ENCODE measurements around the gene CHML.

CHML gene

DNA sequence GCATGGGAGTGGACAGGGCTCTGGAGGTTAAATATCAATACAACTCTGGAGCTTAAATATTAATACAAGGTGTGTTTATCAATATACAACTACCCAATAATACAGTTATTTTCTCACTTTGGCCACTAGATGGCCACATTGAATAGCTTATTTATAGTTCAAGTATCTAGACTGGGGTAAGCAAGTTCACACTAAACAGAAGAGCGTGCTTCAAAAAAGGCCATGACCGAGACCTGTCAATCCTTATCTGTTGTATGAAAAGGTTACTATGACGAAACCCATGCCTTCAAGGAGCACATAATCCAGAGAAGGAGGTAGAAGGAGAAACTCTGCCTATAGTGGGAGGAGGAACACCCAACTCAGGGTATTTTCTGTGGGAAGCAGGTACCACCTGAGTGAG is 29.1 kb downstream of the CHML start:
- Histone ChIP-seq H3K9ac (ENCODE audit: low read length in 5 of 5) (no peak overlapping the region), H3K4me1 (ENCODE audit: control insufficient read depth in 5 of 5, insufficient read depth in 5 of 5, low read length in 5 of 5) (peaks cover 0 to 5% (median 3%) of the 10 kb centered on the region in 5 donors), H3K4me3 (ENCODE audit: low read depth in 1 of 5, low read length in 5 of 5) (no peak overlapping the region), H3K27ac (ENCODE audit: low read depth, low read length) (no peak overlapping the region), H3K27me3 (ENCODE audit: control insufficient read depth in 5 of 5, insufficient read depth in 4 of 5, low read length in 5 of 5) (no peaks in the 10 kb centered on the region), H3K9me3 (ENCODE audit: control insufficient read depth in 5 of 5, low read length in 5 of 5) (no peaks in the 10 kb centered on the region), H3K36me3 (ENCODE audit: control insufficient read depth in 5 of 5, insufficient read depth in 5 of 5, low read length in 5 of 5) (no peaks in the 10 kb centered on the region)

DNA sequence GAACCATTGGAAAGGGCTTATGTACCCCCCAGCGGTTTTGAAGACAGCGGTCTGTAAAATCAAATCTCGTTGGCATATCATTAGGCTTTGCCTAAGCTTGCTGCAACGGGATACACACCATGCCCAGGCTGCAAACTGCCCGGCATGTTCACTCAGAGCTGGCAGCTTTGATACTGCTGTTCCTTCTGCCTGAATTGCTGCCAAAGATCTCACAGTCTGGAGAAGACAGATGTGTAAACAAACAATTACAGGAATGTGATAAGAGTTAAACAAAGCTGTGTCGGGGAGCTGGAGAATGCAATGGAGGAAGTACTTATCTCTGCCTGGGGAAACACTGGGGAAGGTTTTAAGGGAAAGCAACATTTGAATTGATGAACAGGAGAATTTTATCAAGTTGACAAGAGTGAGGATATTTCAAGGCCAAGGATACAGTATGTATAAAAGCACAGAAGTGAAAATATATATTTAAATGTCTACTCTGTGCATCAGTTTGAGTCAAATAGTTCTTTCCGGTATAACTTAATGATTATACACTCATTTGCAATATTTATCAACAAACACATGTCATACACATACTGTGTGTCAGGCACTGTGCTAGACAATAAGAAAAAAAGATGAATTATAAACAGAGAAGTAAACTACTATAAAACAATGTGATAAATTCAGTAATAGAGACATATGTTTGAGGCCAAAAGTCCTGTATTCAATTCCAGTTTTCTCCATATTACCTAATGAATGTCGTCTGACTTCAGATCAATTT is 29.9 kb downstream of the CHML start:
- Histone ChIP-seq H3K36me3 (ENCODE audit: control insufficient read depth in 5 of 5, insufficient read depth in 5 of 5, low read length in 5 of 5) (no peaks in the 10 kb centered on the region), H3K27me3 (ENCODE audit: control insufficient read depth in 5 of 5, insufficient read depth in 4 of 5, low read length in 5 of 5) (no peaks in the 10 kb centered on the region), H3K4me3 (ENCODE audit: low read depth in 1 of 5, low read length in 5 of 5) (no peak overlapping the region), H3K9ac (ENCODE audit: low read length in 5 of 5) (no peak overlapping the region), H3K9me3 (ENCODE audit: control insufficient read depth in 5 of 5, low read length in 5 of 5) (no peaks in the 10 kb centered on the region), H3K4me1 (ENCODE audit: control insufficient read depth in 5 of 5, insufficient read depth in 5 of 5, low read length in 5 of 5) (peaks cover 0 to 5% (median 3%) of the 10 kb centered on the region in 5 donors), H3K27ac (ENCODE audit: low read depth, low read length) (no peak overlapping the region)

DNA sequence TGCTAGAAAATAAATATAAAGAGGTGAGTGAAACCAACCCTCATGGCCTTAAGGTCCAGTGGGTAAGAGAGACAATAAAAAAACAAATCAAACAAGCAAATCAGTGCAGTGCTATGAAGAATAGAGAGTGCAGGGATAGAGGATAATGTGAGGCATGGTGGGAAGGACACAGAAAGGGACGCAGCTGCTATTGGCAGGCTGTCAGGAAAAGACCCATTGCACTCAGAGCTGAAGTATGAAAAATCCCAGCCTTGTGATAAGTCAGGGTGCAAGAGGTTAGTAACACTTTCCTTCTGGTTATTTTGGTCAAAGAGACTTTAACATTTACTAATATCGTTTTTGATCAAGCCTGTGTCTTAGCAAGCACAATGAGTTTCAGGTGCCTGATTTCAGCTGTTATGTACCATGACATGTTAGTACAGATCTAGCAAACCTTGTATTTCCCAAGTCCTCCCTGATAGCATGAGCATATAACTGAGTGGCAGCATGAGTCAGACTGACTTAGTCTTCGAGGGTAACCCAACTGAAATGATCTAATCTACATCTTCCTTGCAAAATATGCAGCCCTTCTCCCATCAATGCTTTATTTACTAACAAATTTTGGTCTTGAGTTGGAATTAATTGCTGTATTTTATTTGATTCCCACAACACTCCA is 31.7 kb downstream of the CHML start:
- H3K9ac ChIP-seq (ENCODE audit: low read length in 5 of 5): no peak overlapping the region

DNA sequence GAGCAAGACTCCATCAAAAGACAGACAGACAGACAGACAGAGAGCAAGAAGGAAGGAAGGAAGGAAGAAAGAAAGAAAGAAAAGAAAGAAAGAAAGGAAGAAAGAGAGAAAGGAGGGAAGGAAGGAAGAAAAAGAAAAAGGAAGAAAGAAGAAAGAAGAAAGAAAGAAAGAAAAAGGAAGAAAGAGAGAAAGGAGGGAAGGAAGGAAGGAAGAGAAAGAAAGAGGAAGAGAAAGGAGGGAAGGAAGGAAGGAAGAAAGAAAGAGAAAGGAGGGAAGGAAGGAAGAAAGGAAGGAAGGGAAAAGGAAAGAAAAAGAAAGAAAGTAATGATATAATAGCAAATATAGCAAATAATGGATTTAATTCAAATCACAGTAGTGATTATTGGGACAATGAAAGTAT is 32.7 kb downstream of the CHML start:
- Histone ChIP-seq H3K27ac (ENCODE audit: low read depth, low read length) (no peak overlapping the region), H3K36me3 (ENCODE audit: control insufficient read depth in 5 of 5, insufficient read depth in 5 of 5, low read length in 5 of 5) (no peaks in the 10 kb centered on the region), H3K4me1 (ENCODE audit: control insufficient read depth in 5 of 5, insufficient read depth in 5 of 5, low read length in 5 of 5) (peaks cover 0 to 10% (median 3%) of the 10 kb centered on the region in 5 donors), H3K4me3 (ENCODE audit: low read depth in 1 of 5, low read length in 5 of 5) (no peak overlapping the region), H3K9me3 (ENCODE audit: control insufficient read depth in 5 of 5, low read length in 5 of 5) (no peaks in the 10 kb centered on the region), H3K27me3 (ENCODE audit: control insufficient read depth in 5 of 5, insufficient read depth in 4 of 5, low read length in 5 of 5) (no peaks in the 10 kb centered on the region), H3K9ac (ENCODE audit: low read length in 5 of 5) (no peak overlapping the region)

More for the DNA sequence above, 31.7 kb downstream of the CHML start:
- Histone ChIP-seq H3K27ac (ENCODE audit: low read depth, low read length) (no peak overlapping the region), H3K27me3 (ENCODE audit: control insufficient read depth in 5 of 5, insufficient read depth in 4 of 5, low read length in 5 of 5) (no peaks in the 10 kb centered on the region), H3K4me1 (ENCODE audit: control insufficient read depth in 5 of 5, insufficient read depth in 5 of 5, low read length in 5 of 5) (peaks cover 0 to 10% (median 3%) of the 10 kb centered on the region in 5 donors), H3K9me3 (ENCODE audit: control insufficient read depth in 5 of 5, low read length in 5 of 5) (no peaks in the 10 kb centered on the region), H3K36me3 (ENCODE audit: control insufficient read depth in 5 of 5, insufficient read depth in 5 of 5, low read length in 5 of 5) (no peaks in the 10 kb centered on the region), H3K4me3 (ENCODE audit: low read depth in 1 of 5, low read length in 5 of 5) (no peak overlapping the region)

DNA sequence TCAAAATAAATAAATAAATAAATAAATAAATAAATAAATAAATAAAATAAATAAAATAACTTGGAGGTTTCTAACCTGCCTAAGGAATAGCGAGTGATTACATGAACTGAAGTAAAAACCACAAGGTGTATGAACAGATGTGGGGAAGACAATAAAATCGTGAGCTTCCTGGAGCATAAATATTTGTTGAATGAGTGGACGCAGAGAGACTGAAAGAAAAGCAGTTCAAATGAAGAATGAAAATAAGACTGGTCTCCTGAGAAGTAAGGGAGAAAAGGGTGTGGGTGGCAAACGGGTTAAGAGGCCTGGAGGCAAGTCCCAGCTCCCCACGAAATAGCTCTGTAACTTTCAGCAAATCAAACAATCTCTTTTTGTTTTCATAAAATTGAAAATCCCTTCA is 33.6 kb downstream of the CHML start:
- H3K36me3 ChIP-seq (ENCODE audit: control insufficient read depth in 5 of 5, insufficient read depth in 5 of 5, low read length in 5 of 5): no peaks in the 10 kb centered on the region
- H3K9ac ChIP-seq (ENCODE audit: low read length in 5 of 5): no peak overlapping the region
- no peak overlapping the region for H3K27ac ChIP-seq (ENCODE audit: low read depth, low read length)
- H3K4me3 ChIP-seq (ENCODE audit: low read depth in 1 of 5, low read length in 5 of 5): no peak overlapping the region
- H3K9me3 ChIP-seq (ENCODE audit: control insufficient read depth in 5 of 5, low read length in 5 of 5): no peaks in the 10 kb centered on the region
- H3K4me1 ChIP-seq (ENCODE audit: control insufficient read depth in 5 of 5, insufficient read depth in 5 of 5, low read length in 5 of 5): peaks cover 0 to 10% (median 0%) of the 10 kb centered on the region in 5 donors
- no peaks in the 10 kb centered on the region for H3K27me3 ChIP-seq (ENCODE audit: control insufficient read depth in 5 of 5, insufficient read depth in 4 of 5, low read length in 5 of 5)

DNA sequence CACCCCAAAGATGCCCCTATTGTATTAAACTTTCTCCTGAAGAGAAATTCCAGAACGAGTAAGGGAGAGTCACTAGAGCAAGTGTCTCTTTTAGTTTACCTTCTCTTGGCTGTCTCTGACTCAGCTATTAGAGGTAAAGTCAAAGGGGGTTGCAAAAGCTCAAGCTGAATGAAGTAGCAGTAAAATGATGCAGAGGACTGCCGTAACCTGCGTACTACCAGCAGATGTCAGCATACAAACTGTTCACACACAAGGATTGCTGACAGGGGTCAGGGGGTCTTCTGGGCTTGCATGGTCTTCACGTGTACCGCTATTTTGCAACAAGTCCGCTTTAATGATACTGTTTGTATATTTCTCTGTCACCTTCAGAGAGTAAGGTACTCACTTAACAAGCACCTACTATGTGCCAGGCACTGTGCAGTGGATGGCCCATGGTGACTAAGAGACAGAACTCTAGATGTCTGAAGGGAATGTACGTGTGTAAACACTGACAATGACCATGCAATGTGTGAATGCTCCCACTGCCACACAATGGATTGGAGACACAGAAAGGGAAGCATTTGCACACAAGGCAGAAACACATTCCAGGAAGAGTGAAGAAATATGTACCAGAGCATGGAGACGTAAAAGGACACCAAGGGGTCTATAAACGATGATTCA is 34.9 kb downstream of the CHML start:
- no peak overlapping the region for H3K4me3 ChIP-seq (ENCODE audit: low read depth in 1 of 5, low read length in 5 of 5)
- H3K9ac ChIP-seq (ENCODE audit: low read length in 5 of 5): no peak overlapping the region
- no peaks in the 10 kb centered on the region for H3K27me3 ChIP-seq (ENCODE audit: control insufficient read depth in 5 of 5, insufficient read depth in 4 of 5, low read length in 5 of 5)
- peaks cover 0 to 5% (median 0%) of the 10 kb centered on the region in 5 donors for H3K4me1 ChIP-seq (ENCODE audit: control insufficient read depth in 5 of 5, insufficient read depth in 5 of 5, low read length in 5 of 5)
- no peak overlapping the region for H3K27ac ChIP-seq (ENCODE audit: low read depth, low read length)
- H3K9me3 ChIP-seq (ENCODE audit: control insufficient read depth in 5 of 5, low read length in 5 of 5): no peaks in the 10 kb centered on the region
- no peaks in the 10 kb centered on the region for H3K36me3 ChIP-seq (ENCODE audit: control insufficient read depth in 5 of 5, insufficient read depth in 5 of 5, low read length in 5 of 5)

DNA sequence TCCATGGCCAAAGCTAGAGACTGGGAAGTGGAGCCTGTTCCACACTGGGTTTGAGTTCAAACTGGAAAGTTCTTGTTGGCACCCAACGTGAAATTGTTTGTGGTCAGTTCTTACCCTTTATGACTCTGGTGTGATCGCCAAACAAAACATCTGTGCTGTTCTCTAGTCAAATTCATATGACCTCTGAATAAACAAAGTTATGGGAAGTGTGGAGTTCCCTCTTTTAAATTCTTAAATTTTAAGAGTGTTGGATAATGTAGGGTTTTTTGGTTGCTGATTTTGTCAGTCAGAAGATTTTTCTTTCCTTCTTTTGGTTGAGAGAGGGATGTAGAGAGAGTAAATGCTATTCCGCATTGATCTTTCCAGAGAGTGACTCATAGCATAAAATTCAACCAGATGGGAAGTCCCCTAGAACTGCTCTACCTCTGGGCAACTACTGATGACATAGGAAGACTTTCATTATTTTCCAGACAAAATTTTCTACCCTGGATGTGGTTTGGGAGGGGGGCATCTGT is 36.4 kb downstream of the CHML start:
- Histone ChIP-seq H3K36me3 (ENCODE audit: control insufficient read depth in 5 of 5, insufficient read depth in 5 of 5, low read length in 5 of 5) (no peaks in the 10 kb centered on the region), H3K9ac (ENCODE audit: low read length in 5 of 5) (no peak overlapping the region), H3K27me3 (ENCODE audit: control insufficient read depth in 5 of 5, insufficient read depth in 4 of 5, low read length in 5 of 5) (no peaks in the 10 kb centered on the region), H3K9me3 (ENCODE audit: control insufficient read depth in 5 of 5, low read length in 5 of 5) (no peaks in the 10 kb centered on the region), H3K4me1 (ENCODE audit: control insufficient read depth in 5 of 5, insufficient read depth in 5 of 5, low read length in 5 of 5) (peaks cover 0 to 5% (median 0%) of the 10 kb centered on the region in 5 donors), H3K27ac (ENCODE audit: low read depth, low read length) (no peak overlapping the region), H3K4me3 (ENCODE audit: low read depth in 1 of 5, low read length in 5 of 5) (no peak overlapping the region)

GRCh38 chr1:241600496-241600901 is 39.7 kb downstream of the CHML start:
- Histone ChIP-seq H3K4me3 (ENCODE audit: low read depth in 1 of 5, low read length in 5 of 5) (no peak overlapping the region), H3K27ac (ENCODE audit: low read depth, low read length) (no peak overlapping the region), H3K9ac (ENCODE audit: low read length in 5 of 5) (no peak overlapping the region), H3K27me3 (ENCODE audit: control insufficient read depth in 5 of 5, insufficient read depth in 4 of 5, low read length in 5 of 5) (no peaks in the 10 kb centered on the region), H3K36me3 (ENCODE audit: control insufficient read depth in 5 of 5, insufficient read depth in 5 of 5, low read length in 5 of 5) (peaks cover 0 to 6% (median 2%) of the 10 kb centered on the region in 5 donors), H3K4me1 (ENCODE audit: control insufficient read depth in 5 of 5, insufficient read depth in 5 of 5, low read length in 5 of 5) (peaks cover 0 to 5% (median 0%) of the 10 kb centered on the region in 5 donors), H3K9me3 (ENCODE audit: control insufficient read depth in 5 of 5, low read length in 5 of 5) (no peaks in the 10 kb centered on the region)

GRCh38 chr1:241598249-241598648 is 41.9 kb downstream of the CHML start:
- Histone ChIP-seq H3K27me3 (ENCODE audit: control insufficient read depth in 5 of 5, insufficient read depth in 4 of 5, low read length in 5 of 5) (no peaks in the 10 kb centered on the region), H3K4me1 (ENCODE audit: control insufficient read depth in 5 of 5, insufficient read depth in 5 of 5, low read length in 5 of 5) (no peaks in the 10 kb centered on the region), H3K27ac (ENCODE audit: low read depth, low read length) (no peak overlapping the region), H3K4me3 (ENCODE audit: low read depth in 1 of 5, low read length in 5 of 5) (no peak overlapping the region), H3K36me3 (ENCODE audit: control insufficient read depth in 5 of 5, insufficient read depth in 5 of 5, low read length in 5 of 5) (peaks cover 0 to 13% (median 5%) of the 10 kb centered on the region in 5 donors), H3K9me3 (ENCODE audit: control insufficient read depth in 5 of 5, low read length in 5 of 5) (no peaks in the 10 kb centered on the region), H3K9ac (ENCODE audit: low read length in 5 of 5) (no peak overlapping the region)

GRCh38 chr1:241596633-241597032 is 43.5 kb downstream of the CHML start:
- no peaks in the 10 kb centered on the region for H3K27me3 ChIP-seq (ENCODE audit: control insufficient read depth in 5 of 5, insufficient read depth in 4 of 5, low read length in 5 of 5)
- peaks cover 0 to 13% (median 5%) of the 10 kb centered on the region in 5 donors for H3K36me3 ChIP-seq (ENCODE audit: control insufficient read depth in 5 of 5, insufficient read depth in 5 of 5, low read length in 5 of 5)
- no peaks in the 10 kb centered on the region for H3K4me1 ChIP-seq (ENCODE audit: control insufficient read depth in 5 of 5, insufficient read depth in 5 of 5, low read length in 5 of 5)
- H3K27ac ChIP-seq (ENCODE audit: low read depth, low read length): no peak overlapping the region
- H3K4me3 ChIP-seq (ENCODE audit: low read depth in 1 of 5, low read length in 5 of 5): no peak overlapping the region
- no peaks in the 10 kb centered on the region for H3K9me3 ChIP-seq (ENCODE audit: control insufficient read depth in 5 of 5, low read length in 5 of 5)
- no peak overlapping the region for H3K9ac ChIP-seq (ENCODE audit: low read length in 5 of 5)
